Breast epithelium (tissue), 4 donors: ENCODE data around the gene ITGA2B. TPM values are rescaled to one million over a fixed set of nuclear protein-coding genes. Genes with fewer than 3 reads are reported as not detected.
A peak's percentile ranks its signal among the peaks of the same experiment; 100 is the strongest.

Experiments
- DNase-seq, 2 donors: peaks; one replicate each; pipeline ENCODE4 v3.0.0-alpha.2; 2019; ENCODE audit warnings: low spot score in 2 of 2
- H3K27ac ChIP-seq, 2 donors: fragments of 200-600 bp; sonication (generic) in 1 of 2; one replicate each; pipeline ENCODE4 v1.5.1; 2016 to 2019; ENCODE audit warnings: mild to moderate bottlenecking in 1 of 2
- H3K27me3 ChIP-seq, 2 donors: fragments of 200-600 bp; sonication (generic) in 1 of 2; one replicate each; pipeline versions ENCODE4 v1.5.1 to v1.6.0; 2017 to 2019; ENCODE audit warnings: control low read depth in 1 of 2, mild to moderate bottlenecking in 1 of 2
- H3K36me3 ChIP-seq: fragments of 200-600 bp; one replicate; pipeline ENCODE4 v1.5.1; 2019
- H3K4me1 ChIP-seq, 2 donors: fragments of 200-600 bp; sonication (generic); one replicate each; pipeline ENCODE4 v1.5.1; 2016 to 2019; ENCODE audit warnings: control low read depth in 1 of 2
- H3K4me3 ChIP-seq, 3 donors: fragments of 200-600 bp; sonication (generic); 1 replicate in 2 of 3; 2 replicates in 1 of 3; pipeline ENCODE4 v1.5.1; 2016 to 2019; ENCODE audit warnings: mild to moderate bottlenecking in 3 of 3, moderate library complexity in 2 of 3
- H3K9me3 ChIP-seq, 2 donors: fragments of 200-600 bp; sonication (generic) in 1 of 2; one replicate each; pipeline ENCODE4 v1.5.1; 2016 to 2019; ENCODE audit warnings: control low read depth in 1 of 2
- CTCF ChIP-seq, 3 donors: fragments of 450-650 bp; IDR thresholded peaks; one replicate each; pipeline ENCODE4 v1.5.1; 2016 to 2017; ENCODE audit warnings: antibody characterized with exemption in 3 of 3, mild to moderate bottlenecking in 3 of 3, moderate library complexity in 3 of 3
- POLR2A ChIP-seq: fragments of 450-650 bp; IDR thresholded peaks from one replicate; pipeline ENCODE4 v1.6.1; 2016; ENCODE audit warnings: antibody characterized with exemption, mild to moderate bottlenecking, moderate library complexity
- POLR2AphosphoS5 ChIP-seq, 3 donors: sonication (generic); formaldehyde crosslinking; IDR thresholded peaks; one replicate each; pipeline ENCODE4 v1.6.1; 2017; ENCODE audit warnings: antibody characterized with exemption in 3 of 3
- intact Hi-C: fragments of 100-400 bp; cut with DNase I; formaldehyde crosslinking; loops from one replicate; pipeline ENCODE4 v1.15.1; 2023; ENCODE audit warnings: low total_unique reads
- total RNA-seq, 3 donors: library from RNA; depleted of rRNA; stranded (reverse); fragments of >200 nt; gene quantifications; one replicate each; pipeline ENCODE4 v1.1.0, GENCODE V29; 2016

The ITGA2B gene
- total RNA-seq, 3 donors from 2014 or later = 0.66 to 1.2 (median 1.1) TPM

- intact Hi-C loops = no loop called here
- DNase-seq = no peak
- no peak overlapping the region for H3K27ac ChIP-seq
- no peaks in the 10 kb centered on the region for H3K4me1 ChIP-seq
- TF ChIP-seq CTCF (IDR thresholded peaks at IDR 0.05) (no peak), POLR2AphosphoS5 (IDR thresholded peaks at IDR 0.05) (no peak), POLR2A (no peak)
- no peaks in the 10 kb centered on the region for H3K27me3 ChIP-seq
- no peak overlapping the region for H3K4me3 ChIP-seq
- H3K9me3 ChIP-seq = no peaks in the 10 kb centered on the region
- H3K36me3 ChIP-seq = no peaks in the 10 kb centered on the region
Observed at GRCh38 chr17:44380767-44381166, 8.7 kb downstream of the ITGA2B start.

GRCh38 chr17:44379887-44380286, 9.6 kb downstream of the ITGA2B start:
- intact Hi-C loops = no loop called here
- no peaks in the 10 kb centered on the region for H3K27me3 ChIP-seq
- TF ChIP-seq CTCF (IDR thresholded peaks at IDR 0.05) (no peak), POLR2A (no peak), POLR2AphosphoS5 (IDR thresholded peaks at IDR 0.05) (no peak)
- H3K4me3 ChIP-seq = no peak overlapping the region
- no peaks in the 10 kb centered on the region for H3K4me1 ChIP-seq
- H3K9me3 ChIP-seq = no peaks in the 10 kb centered on the region
- H3K27ac ChIP-seq = no peak overlapping the region
- no peaks in the 10 kb centered on the region for H3K36me3 ChIP-seq
- no peak for DNase-seq

- intact Hi-C loops = no loop called here
Observed at GRCh38 chr17:44378171-44378705, 11.2 kb downstream of the ITGA2B start.

GRCh38 chr17:44376779-44377178, 12.7 kb downstream of the ITGA2B start:
- TF ChIP-seq POLR2A = no peak
- TF ChIP-seq POLR2AphosphoS5 (IDR thresholded peaks at IDR 0.05) = no peak
- no peak for TF ChIP-seq CTCF (IDR thresholded peaks at IDR 0.05)
- no peaks in the 10 kb centered on the region for H3K4me1 ChIP-seq
- intact Hi-C loops = no loop called here
- no peak overlapping the region for H3K4me3 ChIP-seq
- DNase-seq = no peak
- no peaks in the 10 kb centered on the region for H3K36me3 ChIP-seq
- H3K9me3 ChIP-seq = no peaks in the 10 kb centered on the region
- no peak overlapping the region for H3K27ac ChIP-seq
- H3K27me3 ChIP-seq = peaks cover 0 to 5% of the 10 kb centered on the region in 2 donors

More at GRCh38 chr17:44378171-44378705, 11.2 kb downstream of the ITGA2B start:
- Histone ChIP-seq H3K4me3 (no peak overlapping the region), H3K27ac (no peak overlapping the region), H3K36me3 (no peaks in the 10 kb centered on the region), H3K9me3 (no peaks in the 10 kb centered on the region), H3K27me3 (no peaks in the 10 kb centered on the region), H3K4me1 (no peaks in the 10 kb centered on the region)
- no peak for DNase-seq
- no peak for TF ChIP-seq CTCF (IDR thresholded peaks at IDR 0.05)
- no peak for TF ChIP-seq POLR2A
- no peak for TF ChIP-seq POLR2AphosphoS5 (IDR thresholded peaks at IDR 0.05)

- Histone ChIP-seq H3K4me1 (no peaks in the 10 kb centered on the region), H3K9me3 (no peaks in the 10 kb centered on the region), H3K36me3 (no peaks in the 10 kb centered on the region), H3K27me3 (peaks cover 0 to 8% of the 10 kb centered on the region in 2 donors), H3K27ac (no peak overlapping the region), H3K4me3 (no peak overlapping the region)
- intact Hi-C loops = no loop called here
- DNase-seq = no peak
- TF ChIP-seq CTCF (IDR thresholded peaks at IDR 0.05) = peak in 1 of 3 donors; percentile 29
- TF ChIP-seq POLR2A = no peak
Observed at GRCh38 chr17:44376124-44376523, 13.3 kb downstream of the ITGA2B start.
